IMR-90 (cell line): Measurements from ENCODE around the gene PCDHGB6.

Source experiments
- MAFK ChIP-seq: IDR thresholded peaks from 2 replicates; pipeline ENCODE4 v1.6.1; 2012; ENCODE audit warnings: low read depth, low read length, improper control_type of control experiment
- POLR2A ChIP-seq: IDR thresholded peaks from 2 replicates; pipeline ENCODE4 v1.6.1; 2012; ENCODE audit warnings: mild to moderate bottlenecking, low read depth, low read length
- RAD21 ChIP-seq: IDR thresholded peaks from 2 replicates; pipeline ENCODE4 v1.6.1; 2012; ENCODE audit warnings: low read length, improper control_type of control experiment
- RFX5 ChIP-seq: IDR thresholded peaks from 2 replicates; pipeline ENCODE4 v1.8.0; 2012; ENCODE audit warnings: low read depth, mild to moderate bottlenecking, low read length, moderate library complexity
- TF ChIP-seq, protein P1 (sequence below): conservative IDR thresholded peaks from 2 replicates; pipeline ENCODE4 v1.5.1; 2012; ENCODE audit warnings: mild to moderate bottlenecking, low read depth, low read length, improper control_type of control experiment

DNA sequence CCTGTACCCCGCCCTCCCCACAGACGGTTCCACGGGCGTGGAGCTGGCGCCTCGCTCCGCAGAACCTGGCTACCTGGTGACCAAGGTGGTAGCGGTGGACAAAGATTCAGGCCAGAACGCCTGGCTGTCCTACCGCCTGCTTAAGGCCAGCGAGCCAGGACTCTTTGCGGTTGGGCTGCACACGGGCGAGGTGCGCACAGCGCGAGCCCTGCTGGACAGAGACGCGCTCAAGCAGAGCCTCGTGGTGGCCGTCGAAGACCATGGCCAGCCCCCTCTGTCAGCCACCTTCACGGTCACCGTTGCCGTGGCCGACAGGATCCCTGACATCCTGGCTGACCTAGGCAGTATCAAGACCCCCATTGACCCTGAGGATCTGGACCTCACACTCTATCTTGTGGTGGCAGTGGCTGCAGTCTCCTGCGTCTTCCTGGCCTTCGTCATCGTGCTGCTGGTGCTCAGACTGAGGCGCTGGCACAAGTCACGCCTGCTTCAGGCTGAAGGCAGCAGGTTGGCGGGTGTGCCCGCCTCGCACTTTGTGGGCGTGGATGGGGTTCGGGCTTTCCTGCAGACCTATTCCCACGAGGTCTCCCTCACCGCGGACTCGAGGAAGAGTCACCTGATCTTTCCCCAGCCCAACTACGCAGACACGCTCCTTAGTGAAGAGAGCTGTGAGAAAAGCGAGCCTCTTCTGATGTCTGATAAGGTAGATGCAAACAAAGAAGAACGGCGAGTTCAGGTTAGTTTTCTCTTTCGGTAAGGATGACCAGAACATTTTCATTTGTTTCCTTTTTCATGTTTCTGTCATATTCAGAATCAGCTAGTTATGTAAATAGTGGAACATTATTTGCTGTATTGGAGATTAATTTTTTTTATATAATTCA is 41.6 kb upstream of the PCDHGB6 start:
- TF ChIP-seq RFX5, result no peak
- TF ChIP-seq, protein P1, sequence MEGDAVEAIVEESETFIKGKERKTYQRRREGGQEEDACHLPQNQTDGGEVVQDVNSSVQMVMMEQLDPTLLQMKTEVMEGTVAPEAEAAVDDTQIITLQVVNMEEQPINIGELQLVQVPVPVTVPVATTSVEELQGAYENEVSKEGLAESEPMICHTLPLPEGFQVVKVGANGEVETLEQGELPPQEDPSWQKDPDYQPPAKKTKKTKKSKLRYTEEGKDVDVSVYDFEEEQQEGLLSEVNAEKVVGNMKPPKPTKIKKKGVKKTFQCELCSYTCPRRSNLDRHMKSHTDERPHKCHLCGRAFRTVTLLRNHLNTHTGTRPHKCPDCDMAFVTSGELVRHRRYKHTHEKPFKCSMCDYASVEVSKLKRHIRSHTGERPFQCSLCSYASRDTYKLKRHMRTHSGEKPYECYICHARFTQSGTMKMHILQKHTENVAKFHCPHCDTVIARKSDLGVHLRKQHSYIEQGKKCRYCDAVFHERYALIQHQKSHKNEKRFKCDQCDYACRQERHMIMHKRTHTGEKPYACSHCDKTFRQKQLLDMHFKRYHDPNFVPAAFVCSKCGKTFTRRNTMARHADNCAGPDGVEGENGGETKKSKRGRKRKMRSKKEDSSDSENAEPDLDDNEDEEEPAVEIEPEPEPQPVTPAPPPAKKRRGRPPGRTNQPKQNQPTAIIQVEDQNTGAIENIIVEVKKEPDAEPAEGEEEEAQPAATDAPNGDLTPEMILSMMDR, result no peak
- TF ChIP-seq RAD21, result no peak
- TF ChIP-seq POLR2A, result no peak
- TF ChIP-seq MAFK, result no peak
